RWPE2 (cell line): Measurements from ENCODE around the gene TENT4A.
A peak's percentile ranks its signal among the peaks of the same experiment; 100 is the strongest.

ENCODE experiments used
- ATAC-seq: fragments of 200-7000 bp; cut with Tn5 transposase; 3 replicates; pipeline ENCODE4 v1.9.1; 2021; ENCODE audit warnings: low read depth
- DNase-seq: peaks from one replicate; pipeline ENCODE4 v3.0.0-alpha.2; 2020; ENCODE audit warnings: low spot score
- H3K27ac ChIP-seq: fragments of 450-650 bp; 2 replicates; pipeline ENCODE4 v1.5.1; 2017; ENCODE audit warnings: mild to moderate bottlenecking; ENCODE audit not compliant: poor library complexity, severe bottlenecking
- H3K27me3 ChIP-seq: fragments of 250-450 bp; sonication (Bioruptor Pico); 2 replicates; pipeline ENCODE4 v1.5.1; 2021; ENCODE audit warnings: mild to moderate bottlenecking, moderate library complexity; ENCODE audit not compliant: insufficient read depth, poor library complexity, severe bottlenecking
- H3K36me3 ChIP-seq: fragments of 250-450 bp; sonication (Bioruptor Pico); 2 replicates; pipeline ENCODE4 v1.5.1; 2020; ENCODE audit warnings: low read depth, mild to moderate bottlenecking, moderate library complexity
- H3K4me1 ChIP-seq: fragments of 250-450 bp; sonication (Bioruptor Pico); 2 replicates; pipeline ENCODE4 v1.5.1; 2021; ENCODE audit warnings: mild to moderate bottlenecking, moderate library complexity; ENCODE audit not compliant: insufficient read depth, poor library complexity, severe bottlenecking
- H3K4me3 ChIP-seq: fragments of 250-450 bp; sonication (Bioruptor Pico); 2 replicates; pipeline ENCODE4 v1.5.1; 2021; ENCODE audit warnings: mild to moderate bottlenecking, moderate library complexity; ENCODE audit not compliant: severe bottlenecking
- H3K9me3 ChIP-seq: fragments of 250-450 bp; sonication (Bioruptor Pico); 2 replicates; pipeline ENCODE4 v1.5.1; 2021; ENCODE audit warnings: mild to moderate bottlenecking, moderate library complexity; ENCODE audit not compliant: severe bottlenecking
- TF ChIP-seq, protein P1 (sequence below): fragments of 450-650 bp; IDR thresholded peaks from one replicate; pipeline ENCODE4 v1.5.1; 2017; ENCODE audit warnings: mild to moderate bottlenecking, moderate library complexity; ENCODE audit not compliant: poor library complexity, severe bottlenecking

Gene TENT4A

DNA sequence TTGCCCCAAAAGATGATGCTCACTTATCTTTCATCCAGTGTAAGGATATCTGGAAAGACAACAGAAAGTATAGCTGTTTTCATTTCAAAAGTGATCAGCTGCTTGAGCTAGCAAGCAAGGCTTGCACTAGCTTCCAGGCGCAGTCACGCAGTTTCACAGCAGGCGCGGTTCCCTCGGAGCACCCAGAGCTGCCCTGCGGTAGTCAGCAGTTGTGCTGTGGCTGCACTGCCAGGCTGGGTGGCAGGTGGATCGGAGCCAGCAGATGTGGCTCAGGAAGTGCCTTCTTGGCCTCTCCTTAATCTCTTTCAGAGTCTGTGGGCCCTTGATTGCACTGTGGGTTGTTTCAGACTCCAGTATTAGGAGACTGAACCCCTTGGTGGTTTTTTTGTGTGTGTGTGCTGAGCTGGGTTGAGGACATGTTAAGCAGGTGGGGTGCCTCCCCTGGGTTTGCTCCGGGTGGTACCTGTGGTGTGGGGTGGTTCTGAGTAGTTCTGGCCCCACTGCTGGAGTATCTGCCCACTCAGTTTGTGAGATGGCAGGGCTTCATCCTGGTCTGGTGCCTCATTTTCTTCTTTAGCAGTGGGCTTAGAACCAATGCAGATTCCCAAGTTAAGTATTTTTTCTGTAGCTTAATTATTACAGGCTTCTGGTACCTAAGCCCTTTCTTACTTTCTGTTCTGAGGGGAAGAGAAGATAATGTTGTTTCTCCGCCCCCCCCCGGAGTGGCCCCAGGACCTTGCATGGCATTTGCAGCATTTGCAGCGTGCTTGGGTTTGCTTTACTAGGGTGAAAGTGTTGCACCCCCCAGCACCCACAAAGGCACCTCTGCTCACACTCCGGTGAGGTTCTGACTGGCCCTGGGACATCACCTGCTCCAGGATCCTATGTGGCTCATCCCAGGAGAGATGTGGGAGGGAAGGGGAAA is 16.4 kb downstream of the TENT4A start:
- no peaks in the 10 kb centered on the region for H3K27me3 ChIP-seq
- no peak overlapping the region for H3K4me3 ChIP-seq
- peaks cover 28% of the 10 kb centered on the region for H3K4me1 ChIP-seq
- ATAC-seq (no peak), DNase-seq (peak; percentile 60)
- no peaks in the 10 kb centered on the region for H3K9me3 ChIP-seq
- TF ChIP-seq, protein P1, sequence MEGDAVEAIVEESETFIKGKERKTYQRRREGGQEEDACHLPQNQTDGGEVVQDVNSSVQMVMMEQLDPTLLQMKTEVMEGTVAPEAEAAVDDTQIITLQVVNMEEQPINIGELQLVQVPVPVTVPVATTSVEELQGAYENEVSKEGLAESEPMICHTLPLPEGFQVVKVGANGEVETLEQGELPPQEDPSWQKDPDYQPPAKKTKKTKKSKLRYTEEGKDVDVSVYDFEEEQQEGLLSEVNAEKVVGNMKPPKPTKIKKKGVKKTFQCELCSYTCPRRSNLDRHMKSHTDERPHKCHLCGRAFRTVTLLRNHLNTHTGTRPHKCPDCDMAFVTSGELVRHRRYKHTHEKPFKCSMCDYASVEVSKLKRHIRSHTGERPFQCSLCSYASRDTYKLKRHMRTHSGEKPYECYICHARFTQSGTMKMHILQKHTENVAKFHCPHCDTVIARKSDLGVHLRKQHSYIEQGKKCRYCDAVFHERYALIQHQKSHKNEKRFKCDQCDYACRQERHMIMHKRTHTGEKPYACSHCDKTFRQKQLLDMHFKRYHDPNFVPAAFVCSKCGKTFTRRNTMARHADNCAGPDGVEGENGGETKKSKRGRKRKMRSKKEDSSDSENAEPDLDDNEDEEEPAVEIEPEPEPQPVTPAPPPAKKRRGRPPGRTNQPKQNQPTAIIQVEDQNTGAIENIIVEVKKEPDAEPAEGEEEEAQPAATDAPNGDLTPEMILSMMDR, result no peak
- H3K36me3 ChIP-seq, result peaks cover 26% of the 10 kb centered on the region
- no peak overlapping the region for H3K27ac ChIP-seq

DNA sequence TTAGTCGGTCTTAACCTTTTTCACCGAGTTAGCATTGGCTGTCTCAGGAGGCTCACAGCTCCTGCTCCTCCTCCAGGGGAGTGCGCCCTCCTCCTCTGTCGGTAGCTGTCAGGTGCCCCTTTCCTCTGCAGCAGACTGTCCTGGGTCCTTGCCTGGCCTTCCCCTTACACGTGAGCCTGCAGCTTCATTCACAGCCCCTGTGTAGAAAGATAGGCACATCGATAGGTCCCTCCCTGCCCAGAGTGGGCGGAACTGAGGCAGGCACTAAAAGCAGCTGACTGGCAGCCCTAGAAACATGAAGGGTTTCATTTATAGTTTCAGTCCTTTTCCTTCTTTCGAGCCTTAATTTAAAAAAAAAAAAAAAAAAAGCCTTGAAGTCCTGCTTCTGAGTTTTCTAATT is 17.2 kb downstream of the TENT4A start:
- Histone ChIP-seq H3K27ac (peak overlapping the region; percentile 84), H3K4me3 (no peak overlapping the region), H3K27me3 (no peaks in the 10 kb centered on the region), H3K36me3 (peaks cover 18% of the 10 kb centered on the region), H3K4me1 (peaks cover 28% of the 10 kb centered on the region), H3K9me3 (no peaks in the 10 kb centered on the region)
- DNase-seq, result peak; percentile 45
- no peak for ATAC-seq
- TF ChIP-seq, protein P1, result no peak

DNA sequence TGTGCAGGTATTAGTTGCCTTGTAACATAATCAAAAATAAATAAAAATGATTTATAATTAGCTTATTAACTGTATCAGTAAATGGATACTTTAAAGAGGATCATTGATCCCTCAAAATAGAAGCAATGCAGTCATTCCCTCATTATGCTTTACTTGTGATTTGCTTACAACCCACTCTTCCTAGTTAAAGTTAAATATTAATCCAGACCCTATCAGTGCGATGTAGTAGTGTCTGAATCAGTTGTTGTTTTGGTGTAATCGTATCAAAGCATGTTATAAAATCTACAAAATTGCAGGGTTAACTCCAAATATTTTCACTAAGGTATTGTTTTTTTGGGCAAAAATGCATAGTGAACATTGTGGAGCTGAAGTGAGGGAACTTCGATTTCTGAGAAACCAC is 17.6 kb downstream of the TENT4A start:
- TF ChIP-seq, protein P1, result no peak
- Histone ChIP-seq H3K9me3 (no peaks in the 10 kb centered on the region), H3K27ac (peak overlapping the region; percentile 84), H3K27me3 (no peaks in the 10 kb centered on the region), H3K36me3 (peaks cover 14% of the 10 kb centered on the region), H3K4me1 (peaks cover 28% of the 10 kb centered on the region), H3K4me3 (no peak overlapping the region)
- DNase-seq (no peak), ATAC-seq (no peak)

DNA sequence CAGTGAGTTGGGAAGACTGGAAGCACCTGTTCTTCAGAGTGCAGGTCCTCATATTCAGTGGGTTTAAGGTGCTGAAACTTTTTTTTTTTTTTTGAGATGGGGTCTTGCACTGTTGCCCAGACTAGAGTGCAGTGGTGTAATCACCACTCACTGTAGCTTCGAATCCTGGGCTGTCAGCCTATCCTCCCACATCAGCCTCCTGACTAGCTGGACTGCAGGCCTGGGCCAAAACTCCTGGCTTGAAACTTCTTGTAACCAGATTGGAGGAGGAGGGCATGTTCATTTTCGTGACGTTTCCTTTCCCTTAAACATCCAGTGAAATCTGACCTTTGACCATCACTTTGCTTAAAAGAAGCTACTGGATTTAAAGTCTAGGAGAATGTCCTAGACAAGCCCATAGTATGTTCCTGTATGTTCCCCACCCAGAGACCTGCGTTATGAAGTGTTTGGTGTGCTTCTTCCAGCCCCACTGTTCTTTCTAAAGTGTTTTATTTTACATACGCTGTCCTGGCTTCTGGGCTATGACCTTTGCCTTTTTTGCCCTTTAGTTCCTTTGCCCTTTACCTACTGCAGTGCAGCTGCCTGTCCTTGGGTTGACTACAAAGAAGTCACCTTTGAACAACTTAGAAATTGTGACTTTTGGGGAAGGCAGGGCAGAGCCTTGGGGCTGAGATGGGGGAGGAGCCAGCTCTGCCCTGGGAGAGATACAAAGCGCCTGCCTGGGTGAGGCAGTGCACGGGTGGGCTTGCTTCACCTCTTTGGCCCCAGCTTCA is 18.4 kb downstream of the TENT4A start:
- Histone ChIP-seq H3K36me3 (peaks cover 16% of the 10 kb centered on the region), H3K27me3 (no peaks in the 10 kb centered on the region), H3K4me3 (no peak overlapping the region), H3K4me1 (peaks cover 28% of the 10 kb centered on the region), H3K9me3 (no peaks in the 10 kb centered on the region), H3K27ac (peak overlapping the region; percentile 84)
- ATAC-seq, result no peak
- peak; percentile 23 for DNase-seq
- TF ChIP-seq, protein P1, result no peak
